Measurements from ENCODE around the gene URAD.

- TF ChIP-seq CTCF (IDR thresholded peaks at IDR 0.05): no peak
- no peak for TF ChIP-seq POLR2A (IDR thresholded peaks at IDR 0.05)
Observed at GRCh38 chr13:28026508-28026907, 38.0 kb upstream of the URAD start.

Data from adrenal gland (tissue), 5 donors.